Osteocyte (in vitro differentiated cells): ENCODE measurements around the gene PKMYT1. TPM values are rescaled to one million over a fixed set of nuclear protein-coding genes. Genes with fewer than 3 reads are reported as not detected.
A peak's percentile ranks its signal among the peaks of the same experiment; 100 is the strongest.

Source experiments
- DNase-seq: peaks from one replicate; pipeline ENCODE4 v3.0.0; 2021; ENCODE audit warnings: mixed read lengths; ENCODE audit not compliant: unreplicated experiment; ENCODE audit errors: extremely low spot score
- H3K27ac Mint-ChIP-seq: one replicate; pipeline ENCODE4 v1.8.0; 2021; ENCODE audit warnings: mild to moderate bottlenecking, mixed read lengths; ENCODE audit not compliant: unreplicated experiment
- H3K27me3 Mint-ChIP-seq: one replicate; pipeline ENCODE4 v1.8.0; 2021; ENCODE audit warnings: mixed read lengths; ENCODE audit not compliant: unreplicated experiment
- H3K36me3 Mint-ChIP-seq: one replicate; pipeline ENCODE4 v1.8.0; 2021; ENCODE audit warnings: mixed read lengths; ENCODE audit not compliant: unreplicated experiment
- H3K4me1 Mint-ChIP-seq: one replicate; pipeline ENCODE4 v1.8.0; 2021; ENCODE audit warnings: mixed read lengths; ENCODE audit not compliant: unreplicated experiment
- H3K4me3 Mint-ChIP-seq: one replicate; pipeline ENCODE4 v1.8.0; 2021; ENCODE audit warnings: mild to moderate bottlenecking, moderate library complexity, mixed read lengths; ENCODE audit not compliant: unreplicated experiment
- H3K9me3 Mint-ChIP-seq: one replicate; pipeline ENCODE4 v1.8.0; 2021; ENCODE audit warnings: mixed read lengths; ENCODE audit not compliant: unreplicated experiment
- total RNA-seq: library from RNA; stranded (reverse); gene quantifications from 2 replicates; pipeline ENCODE4 v1.2.1, GENCODE V29; 2021
- TF ChIP-seq, protein P1 (sequence below): fragments of 200-600 bp; sonication (generic); IDR thresholded peaks from 2 replicates; pipeline ENCODE4 v1.5.0; 2021; ENCODE audit warnings: antibody characterized with exemption, mild to moderate bottlenecking, moderate library complexity

The PKMYT1 gene
- total RNA-seq, 1 donor from 2014 or later: 10.4 TPM

DNA sequence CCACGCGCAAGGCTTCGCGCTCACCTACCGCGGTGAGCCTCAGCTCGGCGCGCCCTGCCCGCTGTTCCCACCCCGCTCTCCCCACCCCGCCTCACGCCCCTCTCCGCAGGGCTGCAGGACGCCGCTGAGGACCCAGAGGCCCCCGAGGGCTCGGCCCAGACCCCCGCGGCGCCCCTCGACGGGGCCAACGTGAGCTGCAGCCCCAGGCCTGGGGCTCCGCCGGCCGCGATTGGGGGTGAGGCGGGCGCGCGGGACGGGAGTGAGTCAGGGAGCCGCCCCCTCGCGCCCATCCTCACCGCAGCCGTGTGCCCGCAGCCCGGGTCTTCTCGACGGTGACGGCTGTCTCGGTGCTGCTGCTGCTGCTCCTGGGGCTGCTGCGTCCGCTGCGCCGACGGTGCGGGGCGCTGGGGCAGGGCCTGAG is 13.0 kb downstream of the PKMYT1 start:
- Mint-ChIP-seq H3K36me3 (no peaks in the 10 kb centered on the region), H3K4me1 (peaks cover 22% of the 10 kb centered on the region), H3K9me3 (no peaks in the 10 kb centered on the region), H3K27me3 (peaks cover 7% of the 10 kb centered on the region), H3K27ac (no peak overlapping the region), H3K4me3 (no peak overlapping the region)
- DNase-seq: no peak
- TF ChIP-seq, protein P1, sequence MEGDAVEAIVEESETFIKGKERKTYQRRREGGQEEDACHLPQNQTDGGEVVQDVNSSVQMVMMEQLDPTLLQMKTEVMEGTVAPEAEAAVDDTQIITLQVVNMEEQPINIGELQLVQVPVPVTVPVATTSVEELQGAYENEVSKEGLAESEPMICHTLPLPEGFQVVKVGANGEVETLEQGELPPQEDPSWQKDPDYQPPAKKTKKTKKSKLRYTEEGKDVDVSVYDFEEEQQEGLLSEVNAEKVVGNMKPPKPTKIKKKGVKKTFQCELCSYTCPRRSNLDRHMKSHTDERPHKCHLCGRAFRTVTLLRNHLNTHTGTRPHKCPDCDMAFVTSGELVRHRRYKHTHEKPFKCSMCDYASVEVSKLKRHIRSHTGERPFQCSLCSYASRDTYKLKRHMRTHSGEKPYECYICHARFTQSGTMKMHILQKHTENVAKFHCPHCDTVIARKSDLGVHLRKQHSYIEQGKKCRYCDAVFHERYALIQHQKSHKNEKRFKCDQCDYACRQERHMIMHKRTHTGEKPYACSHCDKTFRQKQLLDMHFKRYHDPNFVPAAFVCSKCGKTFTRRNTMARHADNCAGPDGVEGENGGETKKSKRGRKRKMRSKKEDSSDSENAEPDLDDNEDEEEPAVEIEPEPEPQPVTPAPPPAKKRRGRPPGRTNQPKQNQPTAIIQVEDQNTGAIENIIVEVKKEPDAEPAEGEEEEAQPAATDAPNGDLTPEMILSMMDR: no peak

DNA sequence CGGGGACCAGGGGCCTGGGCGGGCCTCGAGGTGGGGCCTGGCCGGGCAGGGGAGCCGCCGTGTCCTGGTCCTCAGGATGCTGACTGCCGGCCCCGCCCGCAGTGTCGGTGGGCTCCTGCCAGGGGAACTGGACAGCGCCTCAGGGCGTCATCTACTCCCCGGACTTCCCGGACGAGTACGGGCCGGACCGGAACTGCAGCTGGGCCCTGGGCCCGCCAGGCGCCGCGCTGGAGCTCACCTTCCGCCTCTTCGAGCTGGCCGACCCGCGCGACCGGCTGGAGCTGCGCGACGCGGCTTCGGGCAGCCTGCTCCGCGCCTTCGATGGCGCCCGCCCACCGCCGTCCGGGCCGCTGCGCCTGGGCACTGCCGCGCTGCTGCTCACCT is 13.4 kb downstream of the PKMYT1 start:
- Mint-ChIP-seq H3K36me3 (no peaks in the 10 kb centered on the region), H3K4me3 (no peak overlapping the region), H3K9me3 (no peaks in the 10 kb centered on the region), H3K4me1 (peaks cover 19% of the 10 kb centered on the region), H3K27ac (no peak overlapping the region), H3K27me3 (peaks cover 9% of the 10 kb centered on the region)
- TF ChIP-seq, protein P1: no peak
- no peak for DNase-seq

DNA sequence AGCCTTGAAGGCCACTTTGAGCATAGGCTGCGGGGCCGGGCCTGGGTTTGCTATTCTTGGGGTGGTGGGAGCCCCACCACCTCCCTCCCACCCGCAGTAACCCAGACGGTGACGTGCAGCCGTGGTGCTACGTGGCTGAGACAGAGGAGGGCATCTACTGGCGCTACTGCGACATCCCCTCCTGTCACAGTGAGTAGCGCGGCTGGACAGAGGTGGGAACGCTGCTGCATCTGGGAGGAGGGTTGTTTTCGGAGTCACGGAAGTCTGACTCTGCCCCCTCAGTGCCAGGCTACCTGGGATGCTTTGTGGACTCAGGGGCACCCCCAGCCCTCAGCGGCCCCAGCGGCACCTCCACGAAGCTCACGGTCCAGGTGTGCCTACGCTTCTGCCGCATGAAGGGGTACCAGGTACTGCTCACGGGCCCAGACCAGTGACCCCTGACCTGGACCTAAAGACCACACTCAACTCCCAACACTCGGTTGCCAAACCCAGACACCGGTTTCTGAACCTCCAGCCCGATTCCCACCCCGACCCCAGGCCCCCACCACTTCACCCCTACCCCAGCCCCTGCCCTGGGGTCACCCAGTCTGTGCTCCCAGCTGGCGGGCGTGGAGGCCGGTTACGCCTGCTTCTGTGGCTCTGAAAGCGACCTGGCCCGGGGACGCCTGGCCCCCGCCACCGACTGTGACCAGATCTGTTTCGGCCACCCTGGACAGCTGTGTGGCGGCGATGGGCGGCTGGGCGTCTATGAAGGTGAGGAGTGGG is 14.0 kb downstream of the PKMYT1 start:
- no peak overlapping the region for H3K4me3 Mint-ChIP-seq
- peaks cover 19% of the 10 kb centered on the region for H3K4me1 Mint-ChIP-seq
- H3K36me3 Mint-ChIP-seq: no peaks in the 10 kb centered on the region
- TF ChIP-seq, protein P1: no peak
- H3K9me3 Mint-ChIP-seq: no peaks in the 10 kb centered on the region
- DNase-seq: peak; percentile 75
- H3K27ac Mint-ChIP-seq: no peak overlapping the region
- peaks cover 11% of the 10 kb centered on the region for H3K27me3 Mint-ChIP-seq

DNA sequence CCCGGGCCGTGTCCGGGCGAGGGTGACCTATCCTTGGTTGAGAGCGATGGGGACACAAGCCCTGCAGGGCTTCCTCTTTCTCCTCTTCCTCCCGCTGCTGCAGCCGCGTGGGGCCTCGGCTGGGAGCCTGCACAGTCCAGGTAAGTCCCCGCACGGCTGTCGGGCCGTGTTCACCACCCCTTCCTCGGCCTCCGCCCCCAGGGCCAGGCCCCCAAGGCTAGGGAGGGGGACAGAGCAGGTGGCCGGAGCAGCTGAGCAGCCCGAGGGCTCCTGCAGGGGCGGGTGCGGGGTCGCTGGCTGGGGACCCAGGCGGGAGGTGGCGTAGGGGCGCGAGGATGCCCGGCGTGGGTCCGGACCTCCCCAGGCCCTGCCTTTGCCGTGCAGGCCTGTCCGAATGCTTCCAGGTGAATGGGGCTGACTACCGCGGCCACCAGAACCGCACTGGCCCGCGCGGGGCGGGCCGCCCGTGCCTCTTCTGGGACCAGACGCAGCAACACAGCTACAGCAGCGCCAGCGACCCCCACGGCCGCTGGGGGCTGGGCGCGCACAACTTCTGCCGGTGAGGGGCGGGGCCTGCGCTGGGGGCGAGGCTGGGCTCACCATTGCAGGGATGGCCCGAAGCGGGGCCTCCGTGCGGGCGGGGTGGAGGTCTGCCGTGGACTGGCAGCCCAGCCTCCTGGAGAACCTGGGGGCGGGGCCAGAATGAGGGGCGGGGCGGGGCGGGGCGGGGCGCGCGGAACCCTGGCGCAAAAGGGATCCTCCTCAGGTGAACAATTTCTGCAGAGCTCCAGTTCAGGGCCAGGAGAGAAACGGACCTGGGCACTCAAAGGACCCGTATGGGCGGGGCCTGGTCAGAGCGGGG is 15.5 kb downstream of the PKMYT1 start:
- no peak overlapping the region for H3K4me3 Mint-ChIP-seq
- TF ChIP-seq, protein P1: no peak
- peaks cover 13% of the 10 kb centered on the region for H3K4me1 Mint-ChIP-seq
- H3K36me3 Mint-ChIP-seq: no peaks in the 10 kb centered on the region
- peaks cover 17% of the 10 kb centered on the region for H3K27me3 Mint-ChIP-seq
- H3K27ac Mint-ChIP-seq: no peak overlapping the region
- no peaks in the 10 kb centered on the region for H3K9me3 Mint-ChIP-seq
- DNase-seq: peak; percentile 83
